Adipocyte (in vitro differentiated cells): ENCODE results near the gene SDR42E2.

ENCODE experiments used
- DNase-seq: peaks from one replicate; pipeline ENCODE4 v3.0.0-alpha.2; 2015; ENCODE audit warnings: low read depth
- H3K27me3 ChIP-seq: replicated peaks from 2 replicates; pipeline ENCODE4 v1.7.0; 2013; ENCODE audit warnings: mild to moderate bottlenecking, low read length, moderate library complexity; ENCODE audit not compliant: control insufficient read depth, insufficient read depth
- H3K36me3 ChIP-seq: 2 replicates; pipeline ENCODE4 v1.7.0; 2013; ENCODE audit warnings: low read length, mild to moderate bottlenecking, moderate library complexity; ENCODE audit not compliant: control insufficient read depth, insufficient read depth, severe bottlenecking
- H3K4me1 ChIP-seq: 2 replicates; pipeline ENCODE4 v1.7.0; 2013; ENCODE audit warnings: mild to moderate bottlenecking, low read length, moderate library complexity; ENCODE audit not compliant: control insufficient read depth, insufficient read depth
- H3K4me3 ChIP-seq: 2 replicates; pipeline ENCODE4 v1.7.0; 2013; ENCODE audit warnings: mild to moderate bottlenecking, low read length, moderate library complexity
- H3K9ac ChIP-seq: 2 replicates; pipeline ENCODE4 v1.7.0; 2013; ENCODE audit warnings: mild to moderate bottlenecking, low read length, moderate library complexity
- H3K9me3 ChIP-seq: 2 replicates; pipeline ENCODE4 v1.7.0; 2013; ENCODE audit warnings: mild to moderate bottlenecking, low read length, moderate library complexity; ENCODE audit not compliant: control insufficient read depth

The SDR42E2 gene

GRCh38 chr16:22235839-22236745 lies 73.8 kb downstream of the SDR42E2 start:
- H3K9me3 ChIP-seq = no peaks in the 10 kb centered on the region
- H3K4me3 ChIP-seq = no peak overlapping the region
- no peak overlapping the region for H3K9ac ChIP-seq
- H3K27me3 ChIP-seq = no peaks in the 10 kb centered on the region
- DNase-seq = peak; percentile 43
- peaks cover 34% of the 10 kb centered on the region for H3K4me1 ChIP-seq
- peaks cover 22% of the 10 kb centered on the region for H3K36me3 ChIP-seq

- Histone ChIP-seq H3K4me1 (peaks cover 36% of the 10 kb centered on the region), H3K27me3 (no peaks in the 10 kb centered on the region), H3K4me3 (no peak overlapping the region), H3K9ac (peak overlapping the region; percentile 32), H3K9me3 (no peaks in the 10 kb centered on the region), H3K36me3 (peaks cover 7% of the 10 kb centered on the region)
- DNase-seq = no peak
Observed at GRCh38 chr16:22239131-22239805, 77.0 kb downstream of the SDR42E2 start.

- Histone ChIP-seq H3K27me3 (no peaks in the 10 kb centered on the region), H3K36me3 (peaks cover 13% of the 10 kb centered on the region), H3K4me1 (peaks cover 36% of the 10 kb centered on the region), H3K9ac (peak overlapping the region; percentile 32), H3K4me3 (no peak overlapping the region), H3K9me3 (no peaks in the 10 kb centered on the region)
- DNase-seq = peak; percentile 88
Observed at GRCh38 chr16:22240023-22240710, 77.9 kb downstream of the SDR42E2 start.
